GM10248 (cell line): ENCODE measurements around the gene F8.

Experiments
- CTCF ChIA-PET: fragments of 300-600 bp; sonication (Branson Sonifier 250); formaldehyde crosslinking; extraction: SDS; loops from one replicate; lab custom pipeline; 2021; ENCODE audit warnings: antibody characterized with exemption; lab: Yijun Ruan, JAX
- POLR2A ChIA-PET: fragments of 350-650 bp; sonication (Branson Sonifier 250); formaldehyde crosslinking; extraction: SDS; loops from one replicate; lab custom pipeline; 2020; ENCODE audit warnings: antibody characterized with exemption; lab: Yijun Ruan, JAX
- DNase-seq: peaks from one replicate; pipeline ENCODE4 v3.0.0; 2012; ENCODE audit errors: extremely low spot score
- TF ChIP-seq, protein P1 (sequence below): IDR thresholded peaks from 2 replicates; pipeline ENCODE4 v1.5.1; 2012; ENCODE audit warnings: mild to moderate bottlenecking, low read depth; ENCODE audit errors: extremely low read depth, missing control alignments, control extremely low read depth

F8 gene

DNA sequence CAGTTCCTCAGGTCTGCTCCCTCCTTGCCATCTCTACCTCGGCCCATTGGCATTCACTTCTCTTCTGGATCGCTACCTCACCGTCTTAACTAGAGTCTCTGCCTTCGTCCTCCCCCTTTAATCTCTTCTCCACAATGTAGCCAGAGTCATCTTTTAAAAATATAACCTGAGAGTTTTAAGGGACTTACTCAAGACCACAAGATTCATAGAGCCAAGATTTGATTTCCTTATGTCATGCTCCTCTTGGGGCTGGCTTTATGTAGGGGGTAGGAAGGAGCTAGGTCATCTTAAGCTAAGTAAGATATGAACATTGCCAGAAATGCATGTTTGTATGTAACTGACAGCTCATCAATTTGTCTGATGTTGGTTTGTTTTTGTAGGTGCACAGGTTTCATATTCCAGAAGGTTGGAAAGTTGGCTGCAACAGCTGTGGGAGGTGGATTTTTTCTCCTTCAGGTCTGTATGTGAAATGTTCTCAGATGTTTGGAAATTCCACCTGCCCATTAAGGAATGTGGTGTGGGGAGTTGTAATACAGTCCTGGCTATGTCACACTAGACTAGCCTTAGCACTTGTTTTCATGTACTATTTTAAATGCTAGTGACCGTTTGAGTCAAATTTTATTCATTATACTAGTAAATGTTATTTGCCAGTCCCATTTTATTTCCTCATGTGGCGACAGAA is 23.7 kb upstream of the F8 start:
- ChIA-PET CTCF (interaction anchor here (1.0 to 1.7 kb wide), 5 partner anchors 11 to 190 kb away, joined by 3 to 6 read pairs (median 4); no protein-coding TSS in a partner anchor), POLR2A (no interaction called here)
- no peak for DNase-seq
- TF ChIP-seq, protein P1, sequence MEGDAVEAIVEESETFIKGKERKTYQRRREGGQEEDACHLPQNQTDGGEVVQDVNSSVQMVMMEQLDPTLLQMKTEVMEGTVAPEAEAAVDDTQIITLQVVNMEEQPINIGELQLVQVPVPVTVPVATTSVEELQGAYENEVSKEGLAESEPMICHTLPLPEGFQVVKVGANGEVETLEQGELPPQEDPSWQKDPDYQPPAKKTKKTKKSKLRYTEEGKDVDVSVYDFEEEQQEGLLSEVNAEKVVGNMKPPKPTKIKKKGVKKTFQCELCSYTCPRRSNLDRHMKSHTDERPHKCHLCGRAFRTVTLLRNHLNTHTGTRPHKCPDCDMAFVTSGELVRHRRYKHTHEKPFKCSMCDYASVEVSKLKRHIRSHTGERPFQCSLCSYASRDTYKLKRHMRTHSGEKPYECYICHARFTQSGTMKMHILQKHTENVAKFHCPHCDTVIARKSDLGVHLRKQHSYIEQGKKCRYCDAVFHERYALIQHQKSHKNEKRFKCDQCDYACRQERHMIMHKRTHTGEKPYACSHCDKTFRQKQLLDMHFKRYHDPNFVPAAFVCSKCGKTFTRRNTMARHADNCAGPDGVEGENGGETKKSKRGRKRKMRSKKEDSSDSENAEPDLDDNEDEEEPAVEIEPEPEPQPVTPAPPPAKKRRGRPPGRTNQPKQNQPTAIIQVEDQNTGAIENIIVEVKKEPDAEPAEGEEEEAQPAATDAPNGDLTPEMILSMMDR, result no peak

DNA sequence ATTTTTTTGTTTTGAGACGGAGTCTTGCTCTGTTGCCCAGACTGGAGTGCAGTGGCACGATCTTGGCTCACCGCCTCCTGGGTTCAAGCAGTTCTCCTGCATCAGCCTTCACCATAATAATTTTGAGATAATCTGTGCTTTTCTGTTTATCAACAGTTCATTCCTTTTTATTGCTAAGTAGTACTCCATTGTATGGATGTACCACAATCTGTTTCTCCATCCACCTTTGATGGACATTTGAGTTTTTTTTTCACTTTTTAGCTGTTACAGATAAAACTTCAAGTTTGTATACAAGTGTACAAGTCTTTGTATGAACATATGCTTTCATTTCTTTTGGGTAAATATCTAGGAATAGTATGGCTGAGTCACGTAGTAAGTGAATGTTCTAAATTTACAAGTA is 13.2 kb upstream of the F8 start:
- CTCF ChIA-PET, result interaction anchor here (1.6 kb wide), 1 partner anchor 21 kb away, joined by 4 read pairs; no protein-coding TSS in a partner anchor
- DNase-seq, result no peak
- POLR2A ChIA-PET, result no interaction called here
- TF ChIP-seq, protein P1, result no peak

- POLR2A ChIA-PET, result no interaction called here
Observed at GRCh38 chrX:155031657-155032056, 9.1 kb upstream of the F8 start.

DNA sequence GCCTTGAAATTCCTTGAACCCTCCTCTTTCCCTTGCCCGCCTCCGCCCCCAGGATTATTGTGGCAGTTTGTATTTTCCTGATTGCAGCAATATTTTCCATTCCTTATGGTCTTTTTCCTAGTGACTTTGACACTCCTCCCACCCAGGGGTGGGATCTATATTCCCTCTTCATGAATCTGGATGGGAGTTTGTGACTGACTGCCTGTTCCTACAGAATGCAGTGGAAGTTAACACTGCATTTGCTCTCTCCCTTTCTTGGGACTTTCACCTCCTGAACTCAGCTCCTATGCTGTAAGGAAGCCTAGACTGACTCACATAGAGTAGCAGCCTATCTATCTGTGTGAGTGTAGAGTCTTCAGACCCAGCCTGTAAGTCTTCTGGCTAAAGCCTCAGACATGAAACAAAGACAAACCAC is 6.4 kb upstream of the F8 start:
- ChIA-PET CTCF (interaction anchor here (1.8 kb wide), 1 partner anchor 28 kb away, joined by 5 read pairs; no protein-coding TSS in a partner anchor), POLR2A (no interaction called here)
- TF ChIP-seq, protein P1, result no peak
- DNase-seq, result no peak

More at GRCh38 chrX:155031657-155032056, 9.1 kb upstream of the F8 start:
- TF ChIP-seq, protein P1, result no peak
- CTCF ChIA-PET, result interaction anchor here (1.3 to 1.9 kb wide), 3 partner anchors 15 to 25 kb away, joined by 3 to 7 read pairs (median 4); no protein-coding TSS in a partner anchor
- no peak for DNase-seq

- TF ChIP-seq, protein P1, result peak; percentile 7
- no peak for DNase-seq
- ChIA-PET CTCF (interaction anchor here (1.8 kb wide), 1 partner anchor 29 kb away, joined by 5 read pairs; no protein-coding TSS in a partner anchor), POLR2A (no interaction called here)
Observed at GRCh38 chrX:155028129-155028528, 5.6 kb upstream of the F8 start.

DNA sequence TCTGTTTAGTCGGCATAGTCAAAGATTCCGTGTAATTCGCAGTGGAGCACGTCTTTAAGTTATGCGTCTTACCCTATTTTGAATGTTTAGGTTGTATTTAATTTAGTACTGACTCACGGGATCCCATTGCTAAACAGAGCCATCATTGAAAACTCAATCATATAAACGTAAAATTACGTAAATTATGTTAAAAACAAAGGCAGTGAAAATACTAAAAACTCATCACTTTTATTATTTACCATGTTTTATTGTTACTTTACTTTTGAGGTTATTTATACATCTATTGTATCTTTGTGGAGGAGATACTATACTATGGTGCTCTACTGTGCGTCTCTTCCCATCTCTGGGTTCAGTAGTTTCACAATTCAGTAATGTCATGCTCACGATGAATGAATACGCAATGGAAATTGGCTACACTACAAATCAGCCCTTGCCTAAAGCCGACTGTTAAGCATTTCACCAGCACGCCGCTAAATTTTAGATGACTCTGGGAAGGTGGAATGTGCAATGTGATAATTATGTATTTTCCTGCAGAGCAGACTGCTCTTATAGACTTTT is 5.1 kb upstream of the F8 start:
- TF ChIP-seq, protein P1, result no peak
- ChIA-PET POLR2A (interaction anchor here (1.1 kb wide), 1 partner anchor 37 kb away, joined by 3 read pairs; no protein-coding TSS in a partner anchor), CTCF (interaction anchor here (1.0 to 1.8 kb wide), 2 partner anchors 29 to 43 kb away, joined by 3 to 5 read pairs; no protein-coding TSS in a partner anchor)
- DNase-seq, result no peak
